ENCODE results near the gene CELF4. TPM values are rescaled to one million over a fixed set of nuclear protein-coding genes. Genes with fewer than 3 reads are reported as not detected.

The CELF4 gene
- total and polyA plus RNA-seq, 10 donors, result 0.46 to 3.5 (median 0.78) TPM

- H3K4me3 ChIP-seq, result no peak overlapping the region
- H3K4me1 ChIP-seq, result peaks cover 0 to 13% (median 0%) of the 10 kb centered on the region in 6 donors
- TF ChIP-seq, protein P1, sequence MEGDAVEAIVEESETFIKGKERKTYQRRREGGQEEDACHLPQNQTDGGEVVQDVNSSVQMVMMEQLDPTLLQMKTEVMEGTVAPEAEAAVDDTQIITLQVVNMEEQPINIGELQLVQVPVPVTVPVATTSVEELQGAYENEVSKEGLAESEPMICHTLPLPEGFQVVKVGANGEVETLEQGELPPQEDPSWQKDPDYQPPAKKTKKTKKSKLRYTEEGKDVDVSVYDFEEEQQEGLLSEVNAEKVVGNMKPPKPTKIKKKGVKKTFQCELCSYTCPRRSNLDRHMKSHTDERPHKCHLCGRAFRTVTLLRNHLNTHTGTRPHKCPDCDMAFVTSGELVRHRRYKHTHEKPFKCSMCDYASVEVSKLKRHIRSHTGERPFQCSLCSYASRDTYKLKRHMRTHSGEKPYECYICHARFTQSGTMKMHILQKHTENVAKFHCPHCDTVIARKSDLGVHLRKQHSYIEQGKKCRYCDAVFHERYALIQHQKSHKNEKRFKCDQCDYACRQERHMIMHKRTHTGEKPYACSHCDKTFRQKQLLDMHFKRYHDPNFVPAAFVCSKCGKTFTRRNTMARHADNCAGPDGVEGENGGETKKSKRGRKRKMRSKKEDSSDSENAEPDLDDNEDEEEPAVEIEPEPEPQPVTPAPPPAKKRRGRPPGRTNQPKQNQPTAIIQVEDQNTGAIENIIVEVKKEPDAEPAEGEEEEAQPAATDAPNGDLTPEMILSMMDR (IDR thresholded peaks at IDR 0.05 in 8 of 11, conservative IDR thresholded peaks at IDR 0.05 in 3 of 11), result no peak
- TF ChIP-seq POLR2A (IDR thresholded peaks at IDR 0.05), result no peak
- TF ChIP-seq POLR2AphosphoS5 (IDR thresholded peaks at IDR 0.05), result no peak
- H3K27me3 ChIP-seq (replicated peaks in 1 of 7), result peaks cover 0 to 40% (median 0%) of the 10 kb centered on the region in 7 donors
- WGBS, 5 donors, result 48 to 57% (median 52%) methylated on average over 10 of the region's 10 CpGs
- H3K9me3 ChIP-seq, result no peaks in the 10 kb centered on the region
- intact Hi-C loops (cut with DNase I; ENCODE audit: low total_unique reads), result no loop called here
- DNase-seq, result no peak
- H3K27ac ChIP-seq, result no peak overlapping the region
- H3K36me3 ChIP-seq, result no peaks in the 10 kb centered on the region
These were observed 197.3 kb downstream of the CELF4 start for GRCh38 chr18:37368110-37368954.

DNA sequence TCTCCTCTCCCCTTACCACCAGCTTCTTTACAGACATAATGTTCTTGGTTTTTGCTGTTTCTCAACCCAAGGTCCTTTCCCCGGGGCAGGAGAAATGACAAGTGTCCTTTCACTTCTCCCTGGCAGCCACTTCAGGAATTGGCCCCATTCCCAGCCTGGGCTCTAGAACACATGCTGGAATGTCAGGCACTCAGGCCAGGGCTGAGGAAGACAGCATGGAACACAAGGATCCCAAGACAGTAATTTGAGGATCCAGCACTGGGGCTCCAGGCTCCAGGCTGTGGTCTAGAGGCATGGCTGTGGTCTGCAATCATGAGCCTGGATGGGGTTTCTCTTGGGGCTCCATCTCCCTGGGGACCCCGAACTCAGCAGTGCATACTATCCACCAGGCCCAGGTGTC lies 201.4 kb downstream of the CELF4 start:
- no peak overlapping the region for H3K27ac ChIP-seq
- intact Hi-C loops (cut with DNase I; ENCODE audit: low total_unique reads), result no loop called here
- 60 to 73% (median 63%) methylated on average over 2 of the region's 2 CpGs for WGBS, 5 donors
- peaks cover 0 to 13% (median 0%) of the 10 kb centered on the region in 6 donors for H3K4me1 ChIP-seq
- no peak for DNase-seq
- no peaks in the 10 kb centered on the region for H3K36me3 ChIP-seq
- H3K9me3 ChIP-seq, result no peaks in the 10 kb centered on the region
- TF ChIP-seq, protein P1 (IDR thresholded peaks at IDR 0.05 in 8 of 11, conservative IDR thresholded peaks at IDR 0.05 in 3 of 11), result no peak
- no peak for TF ChIP-seq POLR2A (IDR thresholded peaks at IDR 0.05)
- TF ChIP-seq POLR2AphosphoS5 (IDR thresholded peaks at IDR 0.05), result peak in 1 of 3 donors; percentile 43
- peaks cover 0 to 58% (median 0%) of the 10 kb centered on the region in 7 donors for H3K27me3 ChIP-seq (replicated peaks in 1 of 7)
- H3K4me3 ChIP-seq, result no peak overlapping the region

- no peaks in the 10 kb centered on the region for H3K36me3 ChIP-seq
- no peak overlapping the region for H3K27ac ChIP-seq
- peaks cover 0 to 13% (median 0%) of the 10 kb centered on the region in 6 donors for H3K4me1 ChIP-seq
- no peak overlapping the region for H3K4me3 ChIP-seq
- intact Hi-C loops (cut with DNase I; ENCODE audit: low total_unique reads), result no loop called here
- peaks cover 0 to 43% (median 0%) of the 10 kb centered on the region in 7 donors for H3K27me3 ChIP-seq (replicated peaks in 1 of 7)
- DNase-seq, result no peak
- 24 to 32% (median 30%) methylated on average over 19 to 21 of the region's 21 CpGs for WGBS, 5 donors
- TF ChIP-seq, protein P1 (IDR thresholded peaks at IDR 0.05 in 8 of 11, conservative IDR thresholded peaks at IDR 0.05 in 3 of 11), result no peak
- TF ChIP-seq POLR2A (IDR thresholded peaks at IDR 0.05), result no peak
- TF ChIP-seq POLR2AphosphoS5 (IDR thresholded peaks at IDR 0.05), result no peak
- H3K9me3 ChIP-seq, result no peaks in the 10 kb centered on the region
These were observed 203.3 kb downstream of the CELF4 start for GRCh38 chr18:37362158-37362890.

Data from spleen (tissue), 11 donors.